Activated effector memory CD4-positive, alpha-beta T cell treated with anti-CD3 and anti-CD28 coated beads, Interleukin-2, amount 50 U/mL, for 16 hours (primary cell): ENCODE results near the gene USP22.
A peak's percentile ranks its signal among the peaks of the same experiment; 100 is the strongest.

Source experiments
- DNase-seq: peaks from one replicate; pipeline ENCODE4 v3.0.0-alpha.2; 2020

Gene USP22

GRCh38 chr17:20999841-21000532 lies 42.8 kb downstream of the USP22 start:
- DNase-seq, result no peak

GRCh38 chr17:20999044-20999573 lies 43.7 kb downstream of the USP22 start:
- no peak for DNase-seq

- DNase-seq, result no peak
Measured at GRCh38 chr17:20998571-20999043, 44.2 kb downstream of the USP22 start.

DNA sequence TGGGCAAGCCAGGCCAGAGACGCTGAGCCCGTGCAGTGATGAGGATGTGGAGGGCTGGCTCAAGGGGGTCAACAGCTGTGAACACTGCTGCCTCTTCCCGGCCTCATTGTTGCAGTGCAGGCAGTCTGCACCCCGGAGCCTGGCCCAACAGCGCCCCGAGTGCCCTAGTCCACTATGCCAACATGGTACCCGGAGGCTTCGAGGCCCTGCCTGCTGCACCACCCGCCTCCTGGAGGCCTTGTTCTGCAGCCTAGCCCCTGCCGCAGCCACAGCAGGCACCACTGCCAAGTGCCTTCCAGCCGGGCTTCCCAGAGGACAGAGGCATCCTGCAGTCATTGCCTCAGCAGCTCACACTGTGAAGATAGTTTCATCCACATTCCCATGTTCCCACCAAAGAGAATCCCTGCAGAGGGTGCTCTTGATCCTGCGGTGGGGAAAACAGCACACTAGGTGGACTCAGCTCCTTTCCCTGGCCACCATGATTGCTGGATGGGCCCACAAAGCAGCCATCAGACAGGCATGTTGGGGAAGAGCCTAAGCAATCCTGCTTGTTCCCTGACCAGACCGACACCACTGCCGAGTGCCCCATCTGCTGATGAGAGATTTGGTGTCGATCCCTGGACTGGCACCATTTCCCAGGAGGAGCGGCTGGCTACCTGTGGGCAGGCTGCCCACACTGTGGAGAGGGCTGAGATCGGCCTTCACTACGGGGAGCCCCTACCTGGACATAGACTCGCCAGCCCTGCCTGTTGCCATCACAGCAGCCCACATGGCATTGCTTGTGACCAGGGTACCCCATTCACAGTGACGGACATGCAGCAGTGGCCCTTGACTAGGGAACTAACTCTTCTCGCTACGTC lies 44.9 kb downstream of the USP22 start:
- peak; percentile 55 for DNase-seq

GRCh38 chr17:20996724-20997615 lies 45.8 kb downstream of the USP22 start:
- peak; percentile 57 for DNase-seq

- DNase-seq, result peak; percentile 54
Measured at GRCh38 chr17:20995873-20996723, 46.7 kb downstream of the USP22 start.

- peak; percentile 58 for DNase-seq
Measured at GRCh38 chr17:20995164-20995872, 47.5 kb downstream of the USP22 start.

GRCh38 chr17:20994779-20995149 lies 48.0 kb downstream of the USP22 start:
- DNase-seq, result peak; percentile 42

DNA sequence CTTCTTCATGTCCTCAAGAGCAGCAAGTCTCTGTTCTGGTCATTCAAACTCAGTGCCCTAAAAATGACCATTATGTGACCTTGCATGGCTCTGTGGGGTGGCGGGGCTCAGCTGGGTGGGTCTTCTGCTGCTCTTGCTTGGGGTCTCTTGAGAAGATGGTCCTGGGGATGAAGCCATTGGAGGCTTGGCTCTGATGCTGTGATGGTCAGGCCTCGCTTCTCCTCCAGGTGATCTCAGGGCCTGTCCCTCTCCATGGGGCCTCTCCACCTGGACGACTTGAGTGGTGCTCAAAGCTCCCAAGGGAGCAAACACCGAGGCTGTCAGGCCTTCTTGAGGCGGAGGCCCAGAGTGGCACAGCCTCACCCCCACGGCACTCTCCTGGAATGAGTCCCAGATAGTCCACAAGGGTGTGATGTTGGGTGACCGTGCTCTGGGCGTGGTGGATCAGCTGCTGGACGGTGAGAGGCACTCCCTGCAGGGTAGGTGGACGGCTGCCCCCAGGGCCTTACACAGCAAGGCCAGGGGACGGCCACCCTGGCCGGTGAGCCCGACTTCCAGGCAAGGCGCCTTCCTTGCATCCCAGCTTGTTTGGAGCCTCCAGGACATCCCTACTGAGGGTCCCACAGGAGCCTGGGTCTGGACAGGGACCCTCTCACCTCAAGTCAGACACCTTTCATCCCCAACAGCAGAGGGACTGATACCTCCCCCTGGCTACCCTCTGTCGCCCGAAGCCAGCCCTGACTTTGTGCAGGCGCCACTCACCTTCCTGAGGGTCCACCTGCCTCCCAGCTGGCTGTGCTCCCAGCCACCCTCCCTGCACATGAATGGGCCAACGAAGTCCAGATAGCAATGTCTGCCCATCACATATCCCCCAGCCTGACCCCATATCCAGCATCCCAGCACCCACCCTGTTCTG lies 48.7 kb downstream of the USP22 start:
- peak; percentile 54 for DNase-seq

DNA sequence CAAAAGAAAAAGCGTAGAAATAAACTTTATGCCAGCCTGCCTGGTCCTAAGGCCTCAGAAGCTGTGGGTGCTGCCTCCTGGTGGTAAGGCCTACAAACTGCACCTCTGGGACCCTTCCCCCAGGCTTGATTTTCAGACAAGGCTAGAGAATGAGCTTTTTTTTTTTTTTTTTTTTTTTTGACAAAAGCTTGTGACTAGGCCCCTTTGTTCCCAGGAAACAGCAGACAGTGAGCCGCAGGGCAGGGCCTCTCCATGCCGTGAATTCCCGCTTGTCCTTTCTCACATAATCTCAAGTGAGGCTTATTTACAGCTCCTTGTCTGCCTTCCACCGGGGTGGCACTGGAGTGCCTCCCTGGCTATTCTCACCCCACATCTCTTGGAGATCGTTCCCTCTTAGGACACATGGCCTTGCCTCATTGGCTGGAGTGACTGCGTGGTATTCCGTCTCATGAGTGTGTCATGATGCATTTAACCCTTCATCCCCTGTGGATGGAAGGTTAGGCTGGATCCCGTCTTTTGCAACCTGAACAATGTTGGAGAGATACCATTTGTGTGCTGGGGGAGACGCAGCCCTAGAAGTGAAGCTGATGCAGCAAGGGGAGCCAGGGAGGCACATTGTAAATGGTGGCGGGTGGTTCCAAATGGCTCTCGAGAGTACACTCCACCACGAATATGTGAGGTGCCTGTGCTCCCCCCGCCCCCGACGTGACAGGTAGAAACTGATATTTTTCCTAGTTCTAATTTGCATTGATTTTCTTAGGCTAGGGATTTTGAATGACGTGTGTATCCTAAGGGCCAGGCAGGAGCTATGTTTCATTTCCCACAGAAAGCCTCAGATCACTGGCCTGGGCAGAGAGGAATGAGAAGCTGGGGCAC lies 49.6 kb downstream of the USP22 start:
- peak; percentile 87 for DNase-seq

DNA sequence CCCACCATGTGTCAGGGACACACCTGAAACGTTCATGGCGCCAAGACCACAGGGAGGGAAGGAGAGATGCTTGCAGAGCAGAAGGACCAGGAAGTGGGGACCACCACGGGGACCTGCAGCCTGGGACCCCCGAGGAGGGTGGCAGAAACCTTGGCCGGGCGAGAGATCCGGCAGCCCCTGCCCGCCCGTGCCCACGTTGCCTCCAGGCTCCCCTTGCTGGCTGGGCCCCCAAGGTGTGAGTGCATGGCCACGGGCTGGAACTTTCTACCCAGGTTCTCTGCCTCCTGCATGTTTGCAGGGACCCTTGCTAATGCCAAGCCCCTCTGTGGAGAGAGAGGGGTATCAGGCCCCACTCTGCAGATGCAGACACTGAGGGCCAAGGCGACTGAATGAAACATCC lies 50.4 kb downstream of the USP22 start:
- DNase-seq, result peak; percentile 47

DNA sequence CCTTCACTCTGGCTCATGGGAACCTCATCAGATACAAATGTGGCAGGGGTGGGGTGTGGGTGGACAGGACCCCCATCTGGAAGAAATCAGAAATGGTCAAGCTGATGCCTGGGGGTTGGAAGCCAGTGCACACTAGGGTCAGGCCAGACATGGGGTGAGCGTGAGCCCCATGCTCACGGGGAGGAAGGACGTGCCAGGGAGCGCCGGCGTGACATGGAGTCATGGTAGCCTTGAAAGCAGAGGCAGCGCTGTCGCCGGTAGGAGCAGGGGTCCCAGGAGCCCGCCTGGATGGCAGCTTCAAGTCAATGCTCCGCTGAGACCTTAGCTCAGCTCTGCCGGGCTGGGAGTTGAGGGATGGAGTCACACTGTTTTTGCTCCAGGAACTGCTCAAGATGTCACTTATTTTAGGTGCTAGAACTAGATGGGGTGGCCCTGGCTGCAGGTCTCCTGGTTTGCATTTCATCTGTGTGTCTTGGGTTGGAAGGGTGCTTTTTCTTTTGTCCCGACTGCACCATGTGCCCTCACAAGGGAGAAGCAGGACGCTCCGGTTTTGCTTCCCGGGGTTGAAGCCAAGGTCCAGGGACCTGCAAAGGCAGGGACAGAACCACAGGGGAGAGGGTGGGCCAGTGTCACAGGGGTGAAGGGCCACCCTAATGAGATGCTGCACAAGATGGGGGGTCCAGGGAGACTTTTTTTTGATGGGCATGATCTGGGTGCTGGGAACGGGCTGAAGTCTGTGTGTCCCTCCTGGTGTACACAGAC lies 51.4 kb downstream of the USP22 start:
- DNase-seq, result peak; percentile 44

- peak; percentile 57 for DNase-seq
Measured at GRCh38 chr17:20989991-20990855, 52.6 kb downstream of the USP22 start.

- peak; percentile 52 for DNase-seq
Measured at GRCh38 chr17:20989481-20989880, 53.3 kb downstream of the USP22 start.

DNA sequence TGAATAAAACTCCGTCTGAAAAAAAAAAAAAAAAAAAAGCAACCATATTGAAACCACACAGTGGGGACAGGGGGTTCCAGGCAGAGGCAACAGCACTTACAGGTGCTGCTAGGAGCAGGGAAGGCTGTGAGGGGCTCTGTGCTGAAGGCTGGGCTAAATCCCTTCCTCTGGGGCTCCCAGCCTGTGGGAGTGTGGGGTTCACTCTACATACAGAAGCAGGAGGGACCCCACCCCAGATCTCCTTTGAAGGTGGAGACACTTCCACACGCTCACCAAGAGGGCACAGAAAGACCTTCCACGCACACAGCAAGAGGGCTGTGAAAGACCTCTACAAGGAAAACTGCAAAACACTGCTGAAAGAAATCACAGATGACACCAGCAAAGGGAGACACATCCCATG lies 53.9 kb downstream of the USP22 start:
- peak; percentile 50 for DNase-seq

DNA sequence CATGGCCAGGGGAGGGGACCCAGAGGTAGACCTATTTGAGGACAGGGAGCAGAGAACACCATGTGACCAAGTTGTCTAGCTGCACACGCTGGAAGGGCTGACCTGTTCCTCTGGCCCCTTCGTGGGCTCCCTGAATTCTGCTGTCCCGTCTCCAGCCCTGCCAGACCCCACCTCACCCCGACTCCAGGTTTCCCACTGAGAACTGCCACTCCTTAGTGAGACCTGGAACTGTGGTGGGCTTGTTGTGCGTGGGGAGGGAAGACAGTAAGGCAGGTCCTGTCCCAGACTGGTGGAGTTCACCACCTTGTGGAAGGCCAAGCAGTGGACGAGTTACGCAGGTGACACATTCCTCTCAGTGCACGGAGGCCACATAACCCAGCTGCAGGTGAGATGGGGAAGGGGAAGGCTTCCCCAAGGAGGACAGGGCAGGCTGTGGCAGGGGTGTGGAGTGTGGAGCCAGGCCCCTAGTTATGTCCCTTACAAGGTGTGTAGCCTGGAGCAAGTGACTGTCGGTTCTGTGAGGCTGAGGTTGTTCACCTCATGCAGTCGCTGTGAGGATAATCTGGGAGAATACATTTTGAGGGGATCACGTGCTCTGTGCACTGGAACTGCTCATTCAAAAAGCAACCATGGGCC lies 54.7 kb downstream of the USP22 start:
- no peak for DNase-seq

GRCh38 chr17:20987511-20987910 lies 55.3 kb downstream of the USP22 start:
- no peak for DNase-seq
